Measurements from ENCODE around the gene SUPT6H.

DNA sequence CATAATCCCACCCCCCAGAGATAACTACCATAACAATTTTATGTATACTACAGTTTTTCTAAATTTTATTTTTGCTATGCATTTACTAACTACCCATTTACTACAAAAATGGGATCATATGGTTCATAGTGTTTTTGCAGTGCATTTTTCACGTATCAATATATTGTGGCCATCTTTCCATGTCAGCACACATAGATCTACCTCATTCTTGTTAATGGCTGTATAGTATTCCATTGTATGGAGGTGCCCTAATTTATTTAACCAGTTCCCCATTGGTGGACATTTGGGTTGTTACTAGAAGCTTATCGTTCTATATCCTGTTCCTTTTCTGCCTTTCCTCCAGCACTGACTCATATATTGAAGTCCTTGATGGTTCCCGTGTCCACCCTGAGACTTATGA, 27.0 kb downstream of the SUPT6H start:
- TF ChIP-seq, protein P1, sequence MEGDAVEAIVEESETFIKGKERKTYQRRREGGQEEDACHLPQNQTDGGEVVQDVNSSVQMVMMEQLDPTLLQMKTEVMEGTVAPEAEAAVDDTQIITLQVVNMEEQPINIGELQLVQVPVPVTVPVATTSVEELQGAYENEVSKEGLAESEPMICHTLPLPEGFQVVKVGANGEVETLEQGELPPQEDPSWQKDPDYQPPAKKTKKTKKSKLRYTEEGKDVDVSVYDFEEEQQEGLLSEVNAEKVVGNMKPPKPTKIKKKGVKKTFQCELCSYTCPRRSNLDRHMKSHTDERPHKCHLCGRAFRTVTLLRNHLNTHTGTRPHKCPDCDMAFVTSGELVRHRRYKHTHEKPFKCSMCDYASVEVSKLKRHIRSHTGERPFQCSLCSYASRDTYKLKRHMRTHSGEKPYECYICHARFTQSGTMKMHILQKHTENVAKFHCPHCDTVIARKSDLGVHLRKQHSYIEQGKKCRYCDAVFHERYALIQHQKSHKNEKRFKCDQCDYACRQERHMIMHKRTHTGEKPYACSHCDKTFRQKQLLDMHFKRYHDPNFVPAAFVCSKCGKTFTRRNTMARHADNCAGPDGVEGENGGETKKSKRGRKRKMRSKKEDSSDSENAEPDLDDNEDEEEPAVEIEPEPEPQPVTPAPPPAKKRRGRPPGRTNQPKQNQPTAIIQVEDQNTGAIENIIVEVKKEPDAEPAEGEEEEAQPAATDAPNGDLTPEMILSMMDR (IDR thresholded peaks at IDR 0.05), result no peak
- TF ChIP-seq POLR2A (IDR thresholded peaks at IDR 0.05), result no peak
- TF ChIP-seq EP300 (IDR thresholded peaks at IDR 0.05; ENCODE audit: low read depth), result no peak
- TF ChIP-seq POLR2AphosphoS5 (IDR thresholded peaks at IDR 0.05), result no peak

All from transverse colon (tissue), 4 donors.